Small intestine (tissue), 7 donors: ENCODE data around the gene TRPV4. TPM values are rescaled to one million over a fixed set of nuclear protein-coding genes. Genes with fewer than 3 reads are reported as not detected.

Experiments
- DNase-seq, 2 donors: peaks; one replicate each; pipeline versions ENCODE4 v3.0.0 to v3.0.0-alpha.2; 2013
- FAIRE-seq: peaks from 2 replicates; lab custom pipeline; 2012; peaks lifted over from hg19 to GRCh38; lab: Jason Lieb, UNC
- H3K27ac ChIP-seq, 3 donors: one replicate each; pipeline ENCODE4 v1.5.1; 2013; ENCODE audit warnings: low read length in 2 of 3, mild to moderate bottlenecking in 2 of 3, control low read depth in 1 of 3, inconsistent platforms in 1 of 3, low read depth in 1 of 3, moderate library complexity in 1 of 3
- H3K27me3 ChIP-seq, 3 donors: one replicate each; pipeline ENCODE4 v1.6.1; 2013; ENCODE audit warnings: low read length in 3 of 3, inconsistent platforms in 1 of 3; ENCODE audit not compliant: control insufficient read depth in 3 of 3, insufficient read depth in 3 of 3
- H3K36me3 ChIP-seq, 3 donors: one replicate each; pipeline ENCODE4 v1.6.1; 2013; ENCODE audit warnings: low read length in 3 of 3, inconsistent platforms in 1 of 3, low read depth in 1 of 3, mild to moderate bottlenecking in 1 of 3, moderate library complexity in 1 of 3; ENCODE audit not compliant: control insufficient read depth in 3 of 3, insufficient read depth in 2 of 3
- H3K4me1 ChIP-seq, 3 donors: one replicate each; pipeline ENCODE4 v1.6.1; 2013; ENCODE audit warnings: low read length in 2 of 3, inconsistent platforms in 1 of 3, low read depth in 1 of 3, mild to moderate bottlenecking in 1 of 3, moderate library complexity in 1 of 3; ENCODE audit not compliant: control insufficient read depth in 3 of 3, insufficient read depth in 2 of 3
- H3K4me3 ChIP-seq, 3 donors: one replicate each; pipeline ENCODE4 v1.5.1; 2013; ENCODE audit warnings: low read length in 3 of 3, control low read depth in 1 of 3, inconsistent platforms in 1 of 3, low read depth in 1 of 3, mild to moderate bottlenecking in 1 of 3, moderate library complexity in 1 of 3
- H3K9me3 ChIP-seq, 2 donors: one replicate each; pipeline ENCODE4 v1.6.1; 2013; ENCODE audit warnings: low read depth in 1 of 2, low read length in 1 of 2; ENCODE audit not compliant: control insufficient read depth in 2 of 2, insufficient read depth in 1 of 2
- WGBS, 3 donors: extraction: QIAGEN DNeasy Blood & Tissue Kit; methylation state at CpG; one replicate each; pipeline ENCODE4 v1.1.7; 2013; 5-methylcytosine and 5-hydroxymethylcytosine counted together
- polyA plus RNA-seq, 4 donors: library from polyadenylated mRNA; stranded (reverse) in 3 of 4; unstranded in 1 of 4; fragments of 200-250 nt in 3 of 4; fragments of 120-200 nt in 1 of 4; gene quantifications; one replicate each; pipeline versions ENCODE4 v1.2.1 to v1.2.3, GENCODE V29; 2013
- donor health status: healthy with polysubstance abuse.
- donor health status: control.
- donor health status: control.
- donor health status: Bipolar disorder and iron deficiency.
- donor health status: healthy.

TRPV4 gene
- polyA plus RNA-seq, 4 donors: 0.39 to 2.2 TPM; not detected in 2

GRCh38 chr12:109877504-109878246 is 44.5 kb upstream of the TRPV4 start:
- H3K4me1 ChIP-seq: peaks cover 0 to 25% (median 14%) of the 10 kb centered on the region in 3 donors
- FAIRE-seq: no peak
- 73 to 82% (median 80%) methylated on average over 10 of the region's 10 CpGs for WGBS, 3 donors

GRCh38 chr12:109876406-109876805 is 43.2 kb upstream of the TRPV4 start:
- Histone ChIP-seq H3K4me1 (peaks cover 3 to 35% (median 14%) of the 10 kb centered on the region in 3 donors), H3K36me3 (peaks cover 0 to 4% (median 0%) of the 10 kb centered on the region in 3 donors), H3K9me3 (no peaks in the 10 kb centered on the region), H3K4me3 (no peak overlapping the region), H3K27me3 (no peaks in the 10 kb centered on the region), H3K27ac (no peak overlapping the region)
- no peak for DNase-seq
- no peak for FAIRE-seq

More at GRCh38 chr12:109877504-109878246, 44.5 kb upstream of the TRPV4 start:
- no peak for DNase-seq
- no peak overlapping the region for H3K4me3 ChIP-seq
- no peaks in the 10 kb centered on the region for H3K27me3 ChIP-seq
- no peak overlapping the region for H3K27ac ChIP-seq
- H3K9me3 ChIP-seq: no peaks in the 10 kb centered on the region
- no peaks in the 10 kb centered on the region for H3K36me3 ChIP-seq

GRCh38 chr12:109875572-109876131 is 42.5 kb upstream of the TRPV4 start:
- no peaks in the 10 kb centered on the region for H3K27me3 ChIP-seq
- H3K9me3 ChIP-seq: no peaks in the 10 kb centered on the region
- H3K4me1 ChIP-seq: peaks cover 4 to 34% (median 14%) of the 10 kb centered on the region in 3 donors
- H3K4me3 ChIP-seq: no peak overlapping the region
- 37 to 60% (median 44%) methylated on average over 6 of the region's 6 CpGs for WGBS, 3 donors
- H3K27ac ChIP-seq: no peak overlapping the region
- FAIRE-seq (no peak), DNase-seq (peak; percentile 24 to 57)
- H3K36me3 ChIP-seq: peaks cover 0 to 4% (median 0%) of the 10 kb centered on the region in 3 donors

- Histone ChIP-seq H3K4me1 (peaks cover 4 to 25% (median 8%) of the 10 kb centered on the region in 3 donors), H3K36me3 (peaks cover 0 to 4% (median 0%) of the 10 kb centered on the region in 3 donors), H3K4me3 (no peak overlapping the region), H3K9me3 (no peaks in the 10 kb centered on the region), H3K27ac (no peak overlapping the region), H3K27me3 (no peaks in the 10 kb centered on the region)
- DNase-seq (no peak), FAIRE-seq (no peak)
- WGBS, 3 donors: 91 to 96% (median 95%) methylated on average over 6 of the region's 6 CpGs
These were observed 40.5 kb upstream of the TRPV4 start for GRCh38 chr12:109873653-109874052.

- H3K27me3 ChIP-seq: no peaks in the 10 kb centered on the region
- DNase-seq (peak; percentile 78 to 88), FAIRE-seq (no peak)
- H3K9me3 ChIP-seq: no peaks in the 10 kb centered on the region
- no peak overlapping the region for H3K4me3 ChIP-seq
- peaks cover 4 to 20% (median 4%) of the 10 kb centered on the region in 3 donors for H3K4me1 ChIP-seq
- H3K27ac ChIP-seq: peak overlapping the region in 2 of 3 donors; percentile 26 to 56
- 42 to 68% (median 49%) methylated on average over 7 of the region's 7 CpGs for WGBS, 3 donors
- peaks cover 0 to 4% (median 0%) of the 10 kb centered on the region in 3 donors for H3K36me3 ChIP-seq
These were observed 38.6 kb upstream of the TRPV4 start for GRCh38 chr12:109871668-109872314.

GRCh38 chr12:109870648-109871047 is 37.5 kb upstream of the TRPV4 start:
- 67 to 88% (median 76%) methylated on average over 2 of the region's 2 CpGs for WGBS, 3 donors
- peaks cover 4 to 16% (median 4%) of the 10 kb centered on the region in 3 donors for H3K4me1 ChIP-seq
- peaks cover 0 to 4% (median 0%) of the 10 kb centered on the region in 3 donors for H3K36me3 ChIP-seq
- DNase-seq (no peak), FAIRE-seq (no peak)
- H3K27me3 ChIP-seq: no peaks in the 10 kb centered on the region
- no peak overlapping the region for H3K27ac ChIP-seq
- H3K9me3 ChIP-seq: no peaks in the 10 kb centered on the region
- H3K4me3 ChIP-seq: no peak overlapping the region

GRCh38 chr12:109868182-109869051 is 35.2 kb upstream of the TRPV4 start:
- FAIRE-seq (no peak), DNase-seq (no peak)
- Histone ChIP-seq H3K4me3 (no peak overlapping the region), H3K27ac (no peak overlapping the region), H3K4me1 (peaks cover 4 to 30% (median 6%) of the 10 kb centered on the region in 3 donors), H3K27me3 (no peaks in the 10 kb centered on the region), H3K9me3 (no peaks in the 10 kb centered on the region), H3K36me3 (peaks cover 0 to 4% (median 0%) of the 10 kb centered on the region in 3 donors)
- WGBS, 3 donors: 79 to 81% (median 79%) methylated on average over 9 of the region's 9 CpGs

GRCh38 chr12:109864916-109865315 is 31.7 kb upstream of the TRPV4 start:
- Histone ChIP-seq H3K36me3 (peaks cover 0 to 13% (median 0%) of the 10 kb centered on the region in 3 donors), H3K9me3 (no peaks in the 10 kb centered on the region), H3K27me3 (no peaks in the 10 kb centered on the region), H3K27ac (no peak overlapping the region), H3K4me1 (peaks cover 4 to 37% (median 11%) of the 10 kb centered on the region in 3 donors), H3K4me3 (no peak overlapping the region)
- DNase-seq: no peak
- FAIRE-seq: no peak
- WGBS, 3 donors: 60 to 79% (median 75%) methylated on average over 3 of the region's 3 CpGs
